Activated CD4-positive, alpha-beta T cell treated with anti-CD3 and anti-CD28 coated beads, Interleukin-2, amount 10 ng/mL, durations not matched to agents 24 days and 14 days (primary cell): ENCODE measurements around the gene DNAJB14. TPM values are rescaled to one million over a fixed set of nuclear protein-coding genes. Genes with fewer than 3 reads are reported as not detected.

ENCODE experiments used
- DNase-seq: peaks from one replicate; pipeline ENCODE4 v3.0.0; 2022
- H3K27ac Mint-ChIP-seq: one replicate; pipeline ENCODE4 v1.8.0; 2022; ENCODE audit warnings: mild to moderate bottlenecking, mixed read lengths
- H3K27me3 Mint-ChIP-seq: one replicate; pipeline ENCODE4 v1.8.0; 2022; ENCODE audit warnings: mixed read lengths
- H3K36me3 Mint-ChIP-seq: one replicate; pipeline ENCODE4 v1.8.0; 2022; ENCODE audit warnings: low read depth, mild to moderate bottlenecking, mixed read lengths
- H3K4me1 Mint-ChIP-seq: one replicate; pipeline ENCODE4 v1.8.0; 2021; ENCODE audit warnings: mixed read lengths
- H3K4me3 Mint-ChIP-seq: one replicate; pipeline ENCODE4 v1.8.0; 2022; ENCODE audit warnings: mild to moderate bottlenecking, moderate library complexity, mixed read lengths
- H3K9me3 Mint-ChIP-seq: one replicate; pipeline ENCODE4 v1.8.0; 2021; ENCODE audit warnings: mixed read lengths
- intact Hi-C: fragments of 100-400 bp; cut with micrococcal nuclease; formaldehyde crosslinking; loops from one replicate; pipeline ENCODE4 v1.15.1; 2023
- total RNA-seq: library from RNA; stranded (reverse); gene quantifications from 2 replicates; pipeline ENCODE4 v1.2.3, GENCODE V29; 2022

DNAJB14 gene
- total RNA-seq, 1 donor from 2014 or later, result 49.2 TPM

- peaks cover 44% of the 10 kb centered on the region for H3K36me3 Mint-ChIP-seq
- intact Hi-C loops, result no loop called here
- H3K4me3 Mint-ChIP-seq, result no peak overlapping the region
- peak overlapping the region; percentile 7 for H3K27ac Mint-ChIP-seq
- no peaks in the 10 kb centered on the region for H3K9me3 Mint-ChIP-seq
- H3K4me1 Mint-ChIP-seq, result peaks cover 3% of the 10 kb centered on the region
- no peaks in the 10 kb centered on the region for H3K27me3 Mint-ChIP-seq
- DNase-seq, result no peak
Observed at GRCh38 chr4:99876946-99877345, 69.5 kb downstream of the DNAJB14 start.

GRCh38 chr4:99875071-99875470 lies 71.3 kb downstream of the DNAJB14 start:
- Mint-ChIP-seq H3K9me3 (peaks cover 3% of the 10 kb centered on the region), H3K4me3 (no peak overlapping the region), H3K27ac (no peak overlapping the region), H3K4me1 (peaks cover 3% of the 10 kb centered on the region), H3K36me3 (peaks cover 43% of the 10 kb centered on the region), H3K27me3 (no peaks in the 10 kb centered on the region)
- intact Hi-C loops, result no loop called here
- DNase-seq, result no peak

DNA sequence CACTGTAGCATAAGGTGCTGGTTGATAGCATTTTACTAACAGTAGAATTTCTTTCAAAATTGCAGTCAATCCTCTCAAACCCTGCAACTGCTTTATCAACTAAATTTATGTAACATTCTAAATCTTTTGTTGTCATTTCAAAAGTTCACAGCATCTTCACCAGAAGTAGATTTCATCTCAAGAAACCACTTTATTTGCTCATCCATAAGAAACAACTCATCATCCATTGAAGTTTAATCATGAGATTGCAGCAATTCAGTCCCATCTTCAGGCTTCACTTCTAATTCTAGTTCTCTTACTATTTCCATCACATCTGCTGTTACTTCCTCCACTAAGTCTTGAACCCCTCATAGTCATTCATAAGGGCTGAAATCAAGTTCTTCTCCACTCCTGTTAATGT lies 73.8 kb downstream of the DNAJB14 start:
- intact Hi-C loops, result no loop called here
- peaks cover 8% of the 10 kb centered on the region for H3K4me1 Mint-ChIP-seq
- peak overlapping the region; percentile 44 for H3K27ac Mint-ChIP-seq
- H3K4me3 Mint-ChIP-seq, result no peak overlapping the region
- no peak for DNase-seq
- H3K9me3 Mint-ChIP-seq, result peaks cover 3% of the 10 kb centered on the region
- no peaks in the 10 kb centered on the region for H3K27me3 Mint-ChIP-seq
- H3K36me3 Mint-ChIP-seq, result peaks cover 45% of the 10 kb centered on the region

- no peaks in the 10 kb centered on the region for H3K27me3 Mint-ChIP-seq
- H3K4me3 Mint-ChIP-seq, result no peak overlapping the region
- peaks cover 10% of the 10 kb centered on the region for H3K4me1 Mint-ChIP-seq
- peak overlapping the region; percentile 63 for H3K27ac Mint-ChIP-seq
- H3K9me3 Mint-ChIP-seq, result peaks cover 3% of the 10 kb centered on the region
- intact Hi-C loops, result loop anchor here (1.0 kb wide), 1 partner anchor 17 kb away; no protein-coding TSS in a partner anchor
- DNase-seq, result no peak
- peaks cover 54% of the 10 kb centered on the region for H3K36me3 Mint-ChIP-seq
Observed at GRCh38 chr4:99868126-99868596, 78.3 kb downstream of the DNAJB14 start.

DNA sequence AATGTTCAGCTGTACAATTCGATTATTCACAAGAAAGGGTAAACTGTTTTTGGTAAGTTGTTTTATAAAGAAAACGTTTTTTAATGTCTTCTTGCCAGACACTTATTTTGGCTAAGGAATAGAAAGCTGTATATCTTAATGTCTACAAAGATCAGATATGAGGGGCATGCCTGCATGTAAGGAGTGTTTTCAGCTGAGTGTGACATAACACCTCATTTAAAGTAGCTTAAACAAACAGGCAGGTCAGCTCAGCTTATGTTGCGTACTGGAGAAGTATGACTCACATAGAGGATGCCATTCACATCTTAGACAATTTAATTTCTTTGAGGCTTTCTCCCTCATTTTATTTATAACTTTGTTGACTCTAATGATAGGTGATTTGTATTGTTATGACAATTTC lies 82.6 kb downstream of the DNAJB14 start:
- peaks cover 50% of the 10 kb centered on the region for H3K36me3 Mint-ChIP-seq
- H3K27me3 Mint-ChIP-seq, result no peaks in the 10 kb centered on the region
- H3K4me3 Mint-ChIP-seq, result no peak overlapping the region
- no peak for DNase-seq
- H3K4me1 Mint-ChIP-seq, result peaks cover 20% of the 10 kb centered on the region
- H3K27ac Mint-ChIP-seq, result no peak overlapping the region
- intact Hi-C loops, result no loop called here
- H3K9me3 Mint-ChIP-seq, result no peaks in the 10 kb centered on the region

GRCh38 chr4:99861120-99861905 lies 85.1 kb downstream of the DNAJB14 start:
- DNase-seq, result peak; percentile 69
- H3K36me3 Mint-ChIP-seq, result peaks cover 49% of the 10 kb centered on the region

DNA sequence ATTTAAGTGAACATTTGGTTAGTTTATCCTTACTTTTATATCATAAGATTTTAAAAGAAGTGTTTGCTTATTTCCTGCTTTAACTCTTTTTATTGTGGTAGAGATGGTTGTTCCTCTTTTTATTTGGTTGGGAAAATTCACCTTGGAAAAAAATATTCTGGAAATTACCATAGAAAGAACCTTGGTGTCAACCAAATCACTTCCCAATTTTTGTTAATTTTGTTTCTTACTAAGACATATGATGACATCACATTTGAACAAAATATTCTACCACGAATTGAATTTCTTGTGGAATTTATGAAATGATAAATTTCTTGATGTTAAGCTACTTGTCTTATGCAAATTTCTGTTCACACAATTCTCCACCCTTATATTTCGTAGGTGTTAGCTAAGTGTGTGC lies 85.9 kb downstream of the DNAJB14 start:
- H3K27me3 Mint-ChIP-seq, result no peaks in the 10 kb centered on the region
- H3K9me3 Mint-ChIP-seq, result no peaks in the 10 kb centered on the region
- intact Hi-C loops, result loop anchor here (2.0 kb wide), 1 partner anchor 14 kb away; no protein-coding TSS in a partner anchor
- H3K27ac Mint-ChIP-seq, result no peak overlapping the region
- peaks cover 46% of the 10 kb centered on the region for H3K36me3 Mint-ChIP-seq
- no peak overlapping the region for H3K4me3 Mint-ChIP-seq
- H3K4me1 Mint-ChIP-seq, result peaks cover 37% of the 10 kb centered on the region
- DNase-seq, result no peak

More at GRCh38 chr4:99861120-99861905, 85.1 kb downstream of the DNAJB14 start:
- intact Hi-C loops, result loop anchor here (1.0 to 2.0 kb wide), 2 partner anchors 10 to 15 kb away; no protein-coding TSS in a partner anchor
- Mint-ChIP-seq H3K27ac (peak overlapping the region; percentile 80), H3K9me3 (no peaks in the 10 kb centered on the region), H3K27me3 (no peaks in the 10 kb centered on the region), H3K4me3 (peak overlapping the region; percentile 15), H3K4me1 (peaks cover 31% of the 10 kb centered on the region)

DNA sequence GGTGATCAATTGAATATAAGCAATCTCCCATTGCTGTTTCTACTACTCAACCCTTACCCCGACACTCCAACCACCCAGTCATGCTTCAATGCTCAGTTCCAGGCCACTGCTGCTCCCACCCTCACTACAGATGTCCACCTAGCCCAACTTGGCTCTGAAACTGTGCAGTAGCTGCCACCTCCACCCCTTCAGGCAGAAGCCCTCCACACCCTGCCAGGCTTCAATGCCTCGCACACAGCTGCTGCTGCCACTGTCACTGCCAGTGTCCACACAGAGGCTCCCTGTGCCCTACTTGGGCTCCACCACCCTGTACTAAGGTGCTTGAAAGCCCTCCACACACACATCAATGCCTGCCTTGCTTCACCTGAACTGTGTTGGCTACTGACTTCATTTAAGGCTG lies 86.8 kb downstream of the DNAJB14 start:
- intact Hi-C loops, result loop anchor here (2.0 to 10.0 kb wide), 3 partner anchors 13 to 1665 kb away; partner anchors contain the start of gene EIF4E
- peak; percentile 56 for DNase-seq
- H3K36me3 Mint-ChIP-seq, result peaks cover 49% of the 10 kb centered on the region
- peaks cover 2% of the 10 kb centered on the region for H3K9me3 Mint-ChIP-seq
- peaks cover 46% of the 10 kb centered on the region for H3K4me1 Mint-ChIP-seq
- no peaks in the 10 kb centered on the region for H3K27me3 Mint-ChIP-seq
- peak overlapping the region; percentile 30 for H3K27ac Mint-ChIP-seq
- no peak overlapping the region for H3K4me3 Mint-ChIP-seq

GRCh38 chr4:99857307-99857706 lies 89.1 kb downstream of the DNAJB14 start:
- peak; percentile 27 for DNase-seq
- Mint-ChIP-seq H3K36me3 (peaks cover 59% of the 10 kb centered on the region), H3K27ac (peak overlapping the region; percentile 88), H3K4me1 (peaks cover 63% of the 10 kb centered on the region), H3K4me3 (peak overlapping the region; percentile 27), H3K27me3 (no peaks in the 10 kb centered on the region), H3K9me3 (peaks cover 5% of the 10 kb centered on the region)
- intact Hi-C loops, result loop anchor here (10.0 kb wide), 2 partner anchors 933 to 1667 kb away; partner anchors contain the start of gene EIF4E

GRCh38 chr4:99856166-99856565 lies 90.3 kb downstream of the DNAJB14 start:
- Mint-ChIP-seq H3K36me3 (peaks cover 52% of the 10 kb centered on the region), H3K27ac (peak overlapping the region; percentile 88), H3K4me3 (peak overlapping the region; percentile 54), H3K4me1 (peaks cover 65% of the 10 kb centered on the region), H3K27me3 (no peaks in the 10 kb centered on the region), H3K9me3 (peaks cover 5% of the 10 kb centered on the region)
- intact Hi-C loops, result loop anchor here (1.0 to 10.0 kb wide), 4 partner anchors 9 to 1669 kb away; partner anchors contain the start of genes EIF4E and TRMT10A
- DNase-seq, result peak; percentile 80

GRCh38 chr4:99855678-99856077 lies 90.7 kb downstream of the DNAJB14 start:
- Mint-ChIP-seq H3K27me3 (no peaks in the 10 kb centered on the region), H3K27ac (peak overlapping the region; percentile 88), H3K4me3 (peak overlapping the region; percentile 68), H3K36me3 (peaks cover 55% of the 10 kb centered on the region), H3K4me1 (peaks cover 67% of the 10 kb centered on the region), H3K9me3 (peaks cover 5% of the 10 kb centered on the region)
- DNase-seq, result peak; percentile 82
- intact Hi-C loops, result loop anchor here (1.0 to 10.0 kb wide), 4 partner anchors 8 to 1669 kb away; partner anchors contain the start of genes EIF4E and TRMT10A

GRCh38 chr4:99853999-99854398 lies 92.4 kb downstream of the DNAJB14 start:
- DNase-seq, result peak; percentile 45
- no peak overlapping the region for H3K4me3 Mint-ChIP-seq
- intact Hi-C loops, result loop anchor here (5.0 to 10.0 kb wide), 3 partner anchors 929 to 1671 kb away; partner anchors contain the start of genes EIF4E and PPP3CA

DNA sequence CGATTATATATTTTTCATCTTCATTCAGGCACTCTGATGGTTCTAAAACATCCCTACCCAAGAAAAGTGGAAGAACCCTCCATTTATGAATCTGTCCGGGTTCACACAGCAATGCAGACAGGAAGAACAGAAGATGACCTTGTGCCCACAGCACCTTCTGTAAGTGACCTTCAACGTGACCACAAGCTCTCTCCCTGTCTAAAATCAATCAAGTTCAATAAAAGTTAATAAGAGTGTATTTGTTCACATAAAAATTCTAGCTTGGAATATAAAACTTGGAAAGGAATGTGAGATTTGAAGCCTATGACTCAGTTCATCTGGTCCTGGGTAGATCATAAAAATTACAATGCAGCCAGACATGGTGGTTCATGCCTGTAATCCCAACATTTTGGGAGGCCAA lies 93.2 kb downstream of the DNAJB14 start:
- Mint-ChIP-seq H3K9me3 (peaks cover 5% of the 10 kb centered on the region), H3K4me1 (peaks cover 80% of the 10 kb centered on the region), H3K27me3 (no peaks in the 10 kb centered on the region), H3K27ac (peak overlapping the region; percentile 98), H3K36me3 (peaks cover 55% of the 10 kb centered on the region), H3K4me3 (no peak overlapping the region)
- no peak for DNase-seq
- intact Hi-C loops, result loop anchor here (5.0 to 10.0 kb wide), 3 partner anchors 928 to 1672 kb away; partner anchors contain the start of genes EIF4E and PPP3CA

More at GRCh38 chr4:99853999-99854398, 92.4 kb downstream of the DNAJB14 start:
- Mint-ChIP-seq H3K36me3 (peaks cover 54% of the 10 kb centered on the region), H3K9me3 (peaks cover 5% of the 10 kb centered on the region), H3K27me3 (no peaks in the 10 kb centered on the region), H3K4me1 (peaks cover 74% of the 10 kb centered on the region), H3K27ac (no peak overlapping the region)
